NCI-H82 (cell line): ENCODE measurements around the gene SDK2.

Experiments used
- DNase-seq: peaks from one replicate; lab custom pipeline; 2025; lab: John Stamatoyannopoulos, UW

SDK2 gene

GRCh38 chr17:73423159-73423715 lies 221.0 kb downstream of the SDK2 start:
- no peak for DNase-seq

GRCh38 chr17:73422121-73422520 lies 222.1 kb downstream of the SDK2 start:
- DNase-seq: no peak

- DNase-seq: peak; percentile 38
Measured at GRCh38 chr17:73420897-73421296, 223.3 kb downstream of the SDK2 start.

GRCh38 chr17:73419881-73420280 lies 224.4 kb downstream of the SDK2 start:
- DNase-seq: no peak

GRCh38 chr17:73419051-73419450 lies 225.2 kb downstream of the SDK2 start:
- no peak for DNase-seq

GRCh38 chr17:73415782-73416181 lies 228.5 kb downstream of the SDK2 start:
- DNase-seq: no peak

- no peak for DNase-seq
Measured at GRCh38 chr17:73414171-73414955, 229.9 kb downstream of the SDK2 start.

- DNase-seq: no peak
Measured at GRCh38 chr17:73412914-73413313, 231.3 kb downstream of the SDK2 start.

- no peak for DNase-seq
Measured at GRCh38 chr17:73411313-73411747, 232.9 kb downstream of the SDK2 start.

GRCh38 chr17:73410586-73411312 lies 233.5 kb downstream of the SDK2 start:
- DNase-seq: no peak

- no peak for DNase-seq
Measured at GRCh38 chr17:73404246-73404645, 240.0 kb downstream of the SDK2 start.

GRCh38 chr17:73402466-73402865 lies 241.8 kb downstream of the SDK2 start:
- no peak for DNase-seq

GRCh38 chr17:73401911-73402310 lies 242.3 kb downstream of the SDK2 start:
- peak; percentile 15 for DNase-seq

GRCh38 chr17:73400915-73401545 lies 243.2 kb downstream of the SDK2 start:
- no peak for DNase-seq

- no peak for DNase-seq
Measured at GRCh38 chr17:73399056-73399455, 245.2 kb downstream of the SDK2 start.

GRCh38 chr17:73397856-73398540 lies 246.2 kb downstream of the SDK2 start:
- no peak for DNase-seq

GRCh38 chr17:73397278-73397826 lies 246.9 kb downstream of the SDK2 start:
- no peak for DNase-seq

- DNase-seq: no peak
Measured at GRCh38 chr17:73396431-73397277, 247.6 kb downstream of the SDK2 start.

- peak; percentile 18 for DNase-seq
Measured at GRCh38 chr17:73394512-73395450, 249.5 kb downstream of the SDK2 start.

- DNase-seq: peak; percentile 17
Measured at GRCh38 chr17:73393962-73394361, 250.3 kb downstream of the SDK2 start.
